HCT116 (cell line): Measurements from ENCODE around the gene EIF3B. TPM values are rescaled to one million over a fixed set of nuclear protein-coding genes. Genes with fewer than 3 reads are reported as not detected.

Source experiments
- ATAC-seq: fragments of 200-7000 bp; cut with Tn5 transposase; 2 replicates; pipeline ENCODE4 v1.9.1; 2020; ENCODE audit warnings: mild to moderate bottlenecking, moderate library complexity
- BruUV-seq: library from RNA; stranded (reverse); fragments of 400-500 nt; replicated peaks from 2 replicates; lab custom pipeline; 2021; lab: Mats Ljungman, UMichigan
- CTCF ChIA-PET: fragments of 300-600 bp; sonication (Branson Sonifier 250); formaldehyde crosslinking; loops from one replicate; lab custom pipeline; 2021; ENCODE audit warnings: antibody characterized with exemption; lab: Charles Lee
- POLR2A ChIA-PET: fragments of 300-600, 350-600 bp; sonication (Branson Sonifier 250); formaldehyde crosslinking; loops from one replicate; lab custom pipeline; 2021; ENCODE audit warnings: antibody characterized with exemption; lab: Charles Lee
- RAD21 ChIA-PET, 2 experiments: fragments of 300-600 bp; sonication (Branson Sonifier 250); formaldehyde crosslinking; loops; one replicate each; lab custom pipeline; 2023; ENCODE audit warnings: low total read pairs in 2 of 2; ENCODE audit not compliant: uncharacterized antibody in 2 of 2, unreplicated experiment in 2 of 2, low non-redundant PET in 1 of 2; lab: Charles Lee
- DNase-seq: peaks from one replicate; pipeline ENCODE4 v3.0.0-alpha.2; 2010; ENCODE audit warnings: low read depth, low spot score
- H2AFZ ChIP-seq: fragments of 200-600 bp; shearing (Covaris generic), sonication (generic); 2 replicates; pipeline ENCODE4 v1.6.1; 2017; ENCODE audit warnings: low read depth, mixed run types, mixed read lengths, antibody characterized with exemption, low read length; ENCODE audit not compliant: poor library complexity, severe bottlenecking
- H3K27ac ChIP-seq: 2 replicates; pipeline ENCODE4 v1.5.1; 2012; ENCODE audit warnings: low read depth, low read length
- H3K27me3 ChIP-seq: fragments of 200-600 bp; sonication (generic); 2 replicates; pipeline ENCODE4 v1.6.1; 2016; ENCODE audit warnings: mixed run types, low read length, mixed read lengths; ENCODE audit not compliant: insufficient read depth
- H3K36me3 ChIP-seq, 2 experiments: fragments of 200-500 bp in 1 of 2; fragments of 200-600 bp in 1 of 2; sonication (Bioruptor generic) in 1 of 2; sonication (generic) in 1 of 2; 2 replicates each; pipeline versions ENCODE4 v1.5.1 to v1.6.1; 2014 to 2016; ENCODE audit warnings: low read length in 2 of 2, inconsistent platforms in 1 of 2, mixed read lengths in 1 of 2, mixed run types in 1 of 2; ENCODE audit not compliant: insufficient read depth in 2 of 2, control insufficient read depth in 1 of 2
- H3K4me1 ChIP-seq, 2 experiments: fragments of 200-600 bp in 1 of 2; sonication (generic) in 1 of 2; 2 replicates each; pipeline versions ENCODE4 v1.5.1 to v1.6.1; 2012 to 2017; ENCODE audit warnings: low read length in 2 of 2, inconsistent platforms in 1 of 2, mild to moderate bottlenecking in 1 of 2, mixed read lengths in 1 of 2, mixed run types in 1 of 2, moderate library complexity in 1 of 2; ENCODE audit not compliant: insufficient read depth in 2 of 2, control insufficient read depth in 1 of 2
- H3K4me2 ChIP-seq: fragments of 200-600 bp; sonication (generic); 2 replicates; pipeline ENCODE4 v1.6.1; 2017; ENCODE audit warnings: mixed run types, low read length, mixed read lengths
- H3K4me3 ChIP-seq, 2 experiments: fragments of 200-600 bp in 1 of 2; sonication (generic) in 1 of 2; replicated peaks in 1 of 2; 2 replicates each; pipeline ENCODE4 v1.5.1; 2011 to 2016; ENCODE audit warnings: low read length in 2 of 2, control low read depth in 1 of 2, low read depth in 1 of 2, mild to moderate bottlenecking in 1 of 2, mixed read lengths in 1 of 2, mixed run types in 1 of 2
- H3K79me2 ChIP-seq: fragments of 200-600 bp; sonication (generic); 2 replicates; pipeline ENCODE4 v1.6.1; 2017; ENCODE audit warnings: mild to moderate bottlenecking, mixed run types, low read length, moderate library complexity, mixed read lengths; ENCODE audit not compliant: insufficient read depth
- H3K9ac ChIP-seq: fragments of 200-600 bp; sonication (generic); 2 replicates; pipeline ENCODE4 v1.6.1; 2016; ENCODE audit warnings: low read length, mixed read lengths
- H3K9me2 ChIP-seq: fragments of 200-600 bp; sonication (generic), shearing (Covaris generic); 2 replicates; pipeline ENCODE4 v1.6.1; 2017; ENCODE audit warnings: mixed run types, mild to moderate bottlenecking, moderate library complexity; ENCODE audit not compliant: insufficient read depth
- H3K9me3 ChIP-seq, 2 experiments: fragments of 200-500 bp in 1 of 2; fragments of 200-600 bp in 1 of 2; sonication (Bioruptor generic) in 1 of 2; sonication (generic) in 1 of 2; 2 replicates each; pipeline ENCODE4 v1.6.1; 2014 to 2017; ENCODE audit warnings: low read length in 2 of 2, mixed read lengths in 2 of 2, inconsistent platforms in 1 of 2, low read depth in 1 of 2, mild to moderate bottlenecking in 1 of 2, mixed run types in 1 of 2, moderate library complexity in 1 of 2; ENCODE audit not compliant: control insufficient read depth in 1 of 2, insufficient read depth in 1 of 2
- H4K20me1 ChIP-seq: fragments of 200-600 bp; sonication (generic), shearing (Covaris generic); 2 replicates; pipeline ENCODE4 v1.6.1; 2017; ENCODE audit warnings: mixed run types, mild to moderate bottlenecking, moderate library complexity; ENCODE audit not compliant: insufficient read depth
- CBX3 ChIP-seq: IDR thresholded peaks from 2 replicates; pipeline ENCODE4 v1.6.1; 2012; ENCODE audit warnings: low read depth
- CEBPB ChIP-seq: IDR thresholded peaks from 2 replicates; pipeline ENCODE4 v1.6.1; 2012; ENCODE audit warnings: low read depth
- EGR1 ChIP-seq: IDR thresholded peaks from 2 replicates; pipeline ENCODE4 v1.6.1; 2012; ENCODE audit warnings: low read depth
- ELF1 ChIP-seq: IDR thresholded peaks from 2 replicates; pipeline ENCODE4 v1.6.1; 2012; ENCODE audit warnings: low read depth, borderline replicate concordance
- EZH2 ChIP-seq: fragments of 200-600 bp; sonication (generic); IDR thresholded peaks from 2 replicates; pipeline ENCODE4 v1.6.1; 2017; ENCODE audit warnings: antibody characterized with exemption, mixed run types
- EZH2phosphoT487 ChIP-seq: fragments of 200-600 bp; IDR thresholded peaks from 2 replicates; pipeline ENCODE4 v1.6.1; 2018; ENCODE audit warnings: antibody characterized with exemption, borderline replicate concordance
- JUND ChIP-seq: IDR thresholded peaks from 2 replicates; pipeline ENCODE4 v1.6.1; 2012
- RAD21 ChIP-seq: IDR thresholded peaks from 2 replicates; pipeline ENCODE4 v1.6.1; 2012; ENCODE audit warnings: low read depth, mild to moderate bottlenecking
- TCF7L2 ChIP-seq: IDR thresholded peaks from 2 replicates; pipeline ENCODE4 v1.7.0; 2011; ENCODE audit warnings: borderline replicate concordance, inconsistent platforms; ENCODE audit not compliant: insufficient read depth, insufficient read length; ENCODE audit errors: extremely low read depth
- YY1 ChIP-seq: IDR thresholded peaks from 2 replicates; pipeline ENCODE4 v1.6.1; 2011; ENCODE audit warnings: low read length, low read depth, moderate library complexity, mild to moderate bottlenecking; ENCODE audit not compliant: insufficient replicate concordance; ENCODE audit errors: extremely low read depth
- ZFX ChIP-seq: fragments of 450-650 bp; IDR thresholded peaks from 2 replicates; pipeline ENCODE4 v1.6.1; 2017
- intact Hi-C: fragments of 100-400 bp; cut with micrococcal nuclease; formaldehyde crosslinking; loops from 2 replicates; pipeline ENCODE4 v1.10.0; 2022
- total RNA-seq: library from RNA; stranded (reverse); gene quantifications from one replicate; pipeline ENCODE4 v1.2.1, GENCODE V29; 2021; ENCODE audit not compliant: unreplicated experiment
- TF ChIP-seq, protein P1 (sequence below): IDR thresholded peaks from 2 replicates; pipeline ENCODE4 v1.6.1; 2012
- TF ChIP-seq, protein P2 (sequence below): IDR thresholded peaks from 2 replicates; pipeline ENCODE4 v1.6.1; 2012
- TF ChIP-seq, protein P3 (sequence below), 3 experiments: fragments of 200-600 bp in 1 of 3; sonication (generic) in 1 of 3; IDR thresholded peaks in 2 of 3; conservative IDR thresholded peaks in 1 of 3; 2 replicates each; pipeline ENCODE4 v1.5.1; 2012 to 2017; ENCODE audit warnings: low read depth in 2 of 3, low read length in 2 of 3, antibody characterized with exemption in 1 of 3, borderline replicate concordance in 1 of 3, control low read depth in 1 of 3, mild to moderate bottlenecking in 1 of 3, mixed read lengths in 1 of 3, mixed run types in 1 of 3, moderate library complexity in 1 of 3; ENCODE audit not compliant: insufficient read depth in 1 of 3

EIF3B gene
- total RNA-seq, 1 experiment from 2014 or later = 324 TPM

DNA sequence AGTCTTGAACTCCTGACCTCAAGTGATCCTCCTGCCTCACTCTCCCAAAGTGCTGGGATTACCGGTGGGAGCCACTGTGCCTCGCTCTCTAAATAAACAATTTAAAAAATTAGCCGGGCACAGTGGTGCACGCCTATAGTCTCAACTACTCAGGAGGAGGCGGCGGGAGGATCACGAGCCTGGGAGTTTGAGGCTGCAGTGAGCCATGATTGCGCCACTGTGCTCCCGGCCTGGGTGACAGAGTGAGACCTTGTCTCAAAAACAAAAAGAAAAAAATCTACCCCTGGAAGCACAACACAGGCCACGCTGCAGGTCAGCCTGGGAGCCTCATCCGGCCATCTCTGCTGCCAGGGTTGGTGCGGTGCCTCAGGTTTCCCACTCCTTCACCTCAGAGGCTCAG, 3.8 kb upstream of the EIF3B start:
- intact Hi-C loops = no loop called here
- ChIA-PET POLR2A (no interaction called here), CTCF (no interaction called here), RAD21 (no interaction called here)
- no peaks in the 10 kb centered on the region for H3K36me3 ChIP-seq
- peaks cover 15% of the 10 kb centered on the region for H3K79me2 ChIP-seq
- ATAC-seq (no peak), DNase-seq (no peak)
- no TSS peak for BruUV-seq
- H3K27me3 ChIP-seq = no peaks in the 10 kb centered on the region
- H3K9ac ChIP-seq = no peak overlapping the region
- H2AFZ ChIP-seq = no peak overlapping the region
- peaks cover 3% of the 10 kb centered on the region; the same call in 1 of the 2 replicates for H4K20me1 ChIP-seq
- peaks cover 2 to 15% of the 10 kb centered on the region in 2 experiments; a peak in 3 of 4 replicates for H3K4me1 ChIP-seq
- H3K27ac ChIP-seq = no peak overlapping the region
- no peaks in the 10 kb centered on the region for H3K9me3 ChIP-seq
- no peak overlapping the region for H3K4me3 ChIP-seq
- no peaks in the 10 kb centered on the region for H3K9me2 ChIP-seq
- no peak overlapping the region for H3K4me2 ChIP-seq
- no peak for TF ChIP-seq RAD21
- no peak for TF ChIP-seq ELF1
- TF ChIP-seq EZH2phosphoT487 = no peak
- no peak for TF ChIP-seq CBX3
- TF ChIP-seq, protein P1, sequence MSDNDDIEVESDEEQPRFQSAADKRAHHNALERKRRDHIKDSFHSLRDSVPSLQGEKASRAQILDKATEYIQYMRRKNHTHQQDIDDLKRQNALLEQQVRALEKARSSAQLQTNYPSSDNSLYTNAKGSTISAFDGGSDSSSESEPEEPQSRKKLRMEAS = no peak
- TF ChIP-seq, protein P2, sequence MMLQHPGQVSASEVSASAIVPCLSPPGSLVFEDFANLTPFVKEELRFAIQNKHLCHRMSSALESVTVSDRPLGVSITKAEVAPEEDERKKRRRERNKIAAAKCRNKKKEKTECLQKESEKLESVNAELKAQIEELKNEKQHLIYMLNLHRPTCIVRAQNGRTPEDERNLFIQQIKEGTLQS = no peak
- no peak for TF ChIP-seq EZH2
- TF ChIP-seq, protein P3, sequence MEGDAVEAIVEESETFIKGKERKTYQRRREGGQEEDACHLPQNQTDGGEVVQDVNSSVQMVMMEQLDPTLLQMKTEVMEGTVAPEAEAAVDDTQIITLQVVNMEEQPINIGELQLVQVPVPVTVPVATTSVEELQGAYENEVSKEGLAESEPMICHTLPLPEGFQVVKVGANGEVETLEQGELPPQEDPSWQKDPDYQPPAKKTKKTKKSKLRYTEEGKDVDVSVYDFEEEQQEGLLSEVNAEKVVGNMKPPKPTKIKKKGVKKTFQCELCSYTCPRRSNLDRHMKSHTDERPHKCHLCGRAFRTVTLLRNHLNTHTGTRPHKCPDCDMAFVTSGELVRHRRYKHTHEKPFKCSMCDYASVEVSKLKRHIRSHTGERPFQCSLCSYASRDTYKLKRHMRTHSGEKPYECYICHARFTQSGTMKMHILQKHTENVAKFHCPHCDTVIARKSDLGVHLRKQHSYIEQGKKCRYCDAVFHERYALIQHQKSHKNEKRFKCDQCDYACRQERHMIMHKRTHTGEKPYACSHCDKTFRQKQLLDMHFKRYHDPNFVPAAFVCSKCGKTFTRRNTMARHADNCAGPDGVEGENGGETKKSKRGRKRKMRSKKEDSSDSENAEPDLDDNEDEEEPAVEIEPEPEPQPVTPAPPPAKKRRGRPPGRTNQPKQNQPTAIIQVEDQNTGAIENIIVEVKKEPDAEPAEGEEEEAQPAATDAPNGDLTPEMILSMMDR (IDR thresholded peaks at IDR 0.05 in 2 of 3, conservative IDR thresholded peaks at IDR 0.05 in 1 of 3; ENCODE audit: borderline replicate concordance in 1 of 3, insufficient read depth in 1 of 3, low read depth in 2 of 3, low read length in 2 of 3) = no peak
- no peak for TF ChIP-seq CEBPB
- no peak for TF ChIP-seq EGR1
- TF ChIP-seq YY1 = no peak
- TF ChIP-seq TCF7L2 = no peak
- no peak for TF ChIP-seq JUND
- TF ChIP-seq ZFX = no peak
- TF ChIP-seq, all 23 proteins: peak for 0
